Stimulated activated CD4-positive, alpha-beta T cell treated with anti-CD3 and anti-CD28 coated beads, TNF-alpha, amount 100 ng/mL, for 1 hour (primary cell): ENCODE measurements around the gene POLR2F.

Source experiments
- DNase-seq, 3 donors: peaks; one replicate each; pipeline ENCODE4 v3.0.0-alpha.2; 2020; ENCODE audit warnings: low read depth in 3 of 3, low spot score in 1 of 3

Gene POLR2F

DNA sequence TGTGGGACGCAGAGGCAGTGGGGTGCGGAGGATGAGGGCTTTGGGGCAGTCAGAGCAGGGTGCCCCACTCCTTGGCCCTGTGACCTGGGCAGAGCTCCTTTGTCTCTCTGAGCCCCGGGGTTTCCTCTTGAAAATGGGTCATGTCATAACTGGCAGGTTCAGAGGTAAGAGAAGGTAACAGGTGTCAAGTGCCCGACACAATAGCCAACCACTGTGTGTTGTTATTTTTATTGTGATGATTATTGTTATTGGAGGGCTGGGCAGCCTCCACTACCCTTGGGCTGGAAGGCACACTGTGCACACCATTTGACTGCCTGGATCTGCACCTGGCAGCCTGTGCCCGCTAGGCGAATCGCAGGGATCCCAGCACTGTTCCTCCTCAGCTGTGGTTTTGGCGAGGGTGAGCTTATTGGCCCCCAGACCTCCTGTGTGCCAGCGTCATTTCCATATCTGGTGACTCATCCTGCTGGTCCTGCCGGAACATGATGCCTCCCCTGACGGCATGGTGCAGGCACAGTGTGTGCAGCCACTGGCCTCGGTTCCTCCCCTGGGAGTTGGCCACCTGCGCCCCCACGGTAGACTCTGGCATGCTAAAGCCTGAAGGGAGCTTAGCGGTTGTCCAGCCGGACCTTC is 46.3 kb downstream of the POLR2F start:
- DNase-seq: no peak

DNA sequence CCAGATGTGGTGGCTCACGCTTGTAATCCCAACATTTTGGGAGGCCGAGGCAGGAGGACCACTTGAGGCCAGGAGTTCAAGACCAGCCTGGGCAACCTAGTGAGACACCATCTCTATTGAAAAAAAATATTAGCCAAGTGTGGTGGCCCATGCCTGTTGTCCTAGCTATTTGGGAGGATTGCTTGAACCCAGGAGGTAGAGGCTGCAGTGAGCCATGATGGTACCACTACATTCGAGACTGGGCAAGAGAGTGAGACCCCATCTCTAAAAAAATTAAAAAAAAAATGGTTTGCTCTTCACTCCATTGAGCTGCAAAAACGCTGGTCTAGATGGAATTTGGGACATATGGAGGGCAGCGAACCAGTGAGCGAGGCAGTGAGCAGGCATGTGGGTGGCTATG is 52.4 kb downstream of the POLR2F start:
- DNase-seq: no peak

DNA sequence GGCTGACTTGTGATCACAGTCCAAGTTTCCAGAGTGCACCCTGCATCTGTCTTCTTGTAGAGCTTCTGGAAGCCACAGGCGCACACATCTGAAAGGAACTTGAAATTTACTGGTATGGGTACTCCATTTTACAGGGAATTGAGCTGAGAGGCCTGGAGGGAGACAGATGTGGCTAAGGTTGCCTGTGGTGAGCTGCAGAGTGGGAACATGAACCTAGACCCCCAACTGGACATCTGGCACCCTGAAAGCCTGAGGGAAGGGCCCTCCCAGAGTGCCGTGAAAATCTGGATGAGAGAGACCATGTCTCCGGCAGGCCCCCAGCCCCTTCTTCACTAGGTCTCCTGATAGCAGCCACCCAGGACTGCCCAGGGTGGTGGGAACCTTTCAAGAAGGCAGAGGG is 53.4 kb downstream of the POLR2F start:
- DNase-seq: no peak

DNA sequence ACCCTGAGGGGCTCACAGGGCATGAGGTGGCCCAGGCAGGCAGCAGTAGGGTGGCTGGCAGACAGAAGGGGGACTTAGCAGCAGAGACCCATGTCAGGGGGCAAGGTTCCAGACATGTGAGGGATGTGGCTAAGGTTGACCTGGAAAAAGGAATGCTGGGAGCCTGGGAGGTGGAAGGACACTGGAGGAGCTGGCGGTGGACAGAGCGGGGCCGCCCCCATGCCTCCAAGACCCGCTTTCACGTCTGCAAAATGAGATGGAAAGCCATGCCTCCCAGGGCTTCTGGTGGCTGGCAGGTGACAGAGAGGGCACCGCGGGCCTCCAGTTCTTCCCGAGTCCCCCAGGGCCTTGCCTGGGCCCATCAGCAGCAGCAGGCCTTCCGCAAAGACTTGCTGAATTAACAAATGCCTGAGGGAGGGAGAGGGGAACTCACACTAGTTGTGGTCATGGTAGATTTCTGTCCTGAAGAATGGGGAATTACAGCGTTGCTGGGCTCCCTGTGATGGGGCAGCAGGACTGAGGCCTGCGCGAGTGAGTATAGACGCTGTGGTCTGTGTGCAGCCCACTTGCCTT is 53.9 kb downstream of the POLR2F start:
- DNase-seq: no peak

DNA sequence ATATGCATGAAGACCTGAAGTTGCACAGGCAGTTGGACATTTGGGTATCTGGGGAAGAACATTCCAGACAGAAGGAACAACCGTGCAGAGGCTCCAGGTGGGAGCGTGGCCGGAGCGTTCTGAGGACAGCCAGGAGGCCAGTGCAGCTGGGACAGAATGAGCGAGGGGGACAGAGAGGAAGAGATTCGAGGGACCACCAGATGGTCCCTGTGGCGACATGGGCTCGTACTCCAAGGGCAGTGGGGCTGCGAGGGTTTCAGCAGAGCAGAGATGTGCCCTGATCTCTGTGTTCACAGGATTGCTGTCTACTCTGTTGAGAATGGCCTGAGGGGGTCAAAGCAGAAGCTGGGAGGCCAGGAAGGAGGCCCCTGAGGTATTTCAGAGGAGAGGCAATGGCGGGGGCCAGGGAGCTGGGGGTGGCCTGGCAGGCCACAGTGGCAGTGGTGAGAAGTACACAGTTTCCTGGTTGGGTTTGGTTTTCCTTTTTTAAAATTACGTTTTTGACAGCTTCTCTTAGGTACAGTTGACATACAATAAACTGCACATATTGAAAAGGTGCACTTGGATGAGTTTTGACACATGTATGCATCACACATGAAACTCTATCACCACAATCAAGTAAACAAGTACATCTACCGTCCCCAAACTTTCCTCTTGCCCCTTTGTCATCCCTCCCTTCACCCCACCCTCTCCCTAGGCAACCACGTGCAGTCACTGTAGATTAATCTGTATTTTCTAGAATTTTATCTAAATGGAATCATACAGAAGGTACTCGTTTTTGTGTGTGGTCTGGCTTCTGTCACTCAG is 55.7 kb downstream of the POLR2F start:
- DNase-seq: no peak

DNA sequence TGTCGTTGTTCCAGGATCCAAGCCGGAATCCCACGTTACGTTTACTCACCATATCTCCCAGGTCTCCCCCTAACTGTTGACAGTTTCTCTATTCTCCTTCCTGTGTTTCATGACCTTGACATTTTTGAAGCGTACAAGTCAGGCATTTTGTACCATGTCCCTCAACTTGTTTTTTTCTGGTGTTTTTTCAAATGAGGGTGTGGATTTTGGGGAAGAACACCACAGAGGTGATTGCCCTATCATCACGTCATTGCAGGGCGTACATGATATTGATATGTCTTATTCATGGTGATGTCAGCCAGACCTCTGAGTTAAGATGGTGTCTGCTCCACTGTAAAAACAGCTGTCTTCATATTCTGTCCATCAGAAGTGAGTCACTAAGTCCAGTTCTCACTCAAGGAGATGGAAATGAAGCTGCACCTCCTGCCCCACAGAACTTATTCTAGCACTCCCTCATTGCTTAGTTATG is 59.1 kb downstream of the POLR2F start:
- no peak for DNase-seq

DNA sequence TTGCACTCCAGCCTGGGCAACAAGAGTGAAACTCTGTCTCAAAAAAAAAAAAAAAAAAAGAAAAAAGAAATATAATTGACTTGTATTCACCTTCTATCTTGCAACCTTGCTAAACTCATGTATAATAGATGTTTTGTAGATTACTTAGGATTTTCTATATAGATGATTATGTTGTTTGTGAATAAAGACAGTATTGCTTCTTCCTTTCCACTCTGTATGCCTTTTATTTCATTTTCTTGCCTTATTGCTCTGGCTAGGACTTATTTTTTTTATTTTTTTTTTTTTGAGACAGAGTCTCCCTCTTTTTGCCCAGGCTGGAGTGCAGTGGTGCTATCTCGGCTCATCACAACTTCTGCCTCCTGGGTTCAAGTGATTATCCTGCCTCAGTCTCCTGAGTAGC is 60.6 kb downstream of the POLR2F start:
- DNase-seq: no peak

DNA sequence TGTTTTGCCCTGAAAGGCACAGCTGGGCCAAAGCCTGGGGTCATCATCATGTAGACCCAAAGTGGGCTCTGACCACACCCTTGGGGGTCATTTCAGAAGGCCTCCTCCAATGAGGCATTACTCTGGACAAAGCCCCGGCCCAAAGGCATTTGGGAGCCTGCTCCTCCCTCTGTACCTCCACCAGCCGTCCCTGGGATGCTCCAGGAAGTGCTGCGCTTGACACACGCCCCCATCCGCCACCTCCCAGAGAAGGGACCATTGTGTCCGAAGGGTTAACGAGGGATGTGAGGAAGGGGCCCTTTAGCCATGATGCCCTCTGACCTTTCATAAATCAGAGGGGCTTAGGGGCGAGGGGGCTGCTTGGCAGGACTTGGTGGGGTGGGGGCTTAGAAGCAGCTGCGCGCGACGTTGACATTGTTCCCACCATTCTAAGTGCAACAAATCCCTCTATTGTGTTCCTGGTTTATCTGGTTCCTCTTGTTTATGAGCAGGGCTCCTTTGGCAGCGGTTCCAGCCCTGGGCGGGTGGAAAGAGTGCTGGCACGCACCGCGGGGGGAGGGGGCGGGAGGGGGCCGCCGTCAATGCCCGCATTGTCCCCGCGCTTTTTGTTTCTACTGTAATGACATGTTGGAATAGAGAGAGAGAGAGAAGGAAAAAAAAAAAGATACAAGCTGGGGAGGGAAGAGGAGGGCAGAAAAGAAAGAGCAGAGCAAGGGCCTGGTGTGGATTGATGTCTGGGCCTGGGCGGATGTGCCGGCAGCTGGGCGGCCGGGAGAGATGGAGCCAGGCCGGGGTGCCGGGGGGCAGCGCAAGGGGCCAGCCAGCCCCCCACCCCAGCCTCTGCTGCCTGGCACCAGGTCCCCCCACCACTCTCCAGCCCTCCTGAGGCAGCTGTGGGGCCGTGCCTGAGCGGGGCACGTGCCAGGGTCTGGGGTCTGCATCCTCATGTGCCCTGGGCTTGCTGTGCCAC is 63.0 kb downstream of the POLR2F start:
- no peak for DNase-seq

DNA sequence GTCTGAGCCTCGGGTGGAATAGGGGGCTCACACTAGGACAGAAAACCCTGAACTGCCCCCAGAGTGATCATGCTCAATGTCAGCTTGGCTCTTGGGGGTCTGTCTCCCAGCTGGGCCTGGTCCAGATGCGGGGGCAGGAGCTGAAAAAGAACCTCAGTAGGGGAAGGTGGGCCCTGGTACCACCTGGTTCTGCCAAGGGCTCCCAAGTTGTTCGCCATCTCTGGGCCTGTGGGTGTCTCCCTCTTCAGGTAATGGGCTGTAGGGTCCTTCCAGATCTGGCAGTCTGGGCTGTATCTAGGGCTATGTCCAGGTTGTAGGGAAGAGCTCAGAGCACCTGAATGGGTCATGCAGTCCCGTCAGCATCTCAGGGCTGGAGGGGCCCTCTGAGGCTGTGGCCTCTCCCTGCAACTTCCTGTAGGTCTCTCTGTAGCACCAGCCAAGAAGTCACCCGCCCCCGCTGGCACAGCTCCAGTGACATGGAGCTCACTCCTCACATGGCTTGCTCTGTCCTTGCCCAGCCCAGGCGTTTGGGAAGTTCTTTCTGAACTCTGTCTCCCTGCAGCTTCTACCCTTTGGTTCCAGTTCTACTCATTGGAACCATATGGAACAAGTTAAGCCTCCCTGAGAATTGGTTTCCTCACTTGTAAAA is 63.9 kb downstream of the POLR2F start:
- DNase-seq: no peak

DNA sequence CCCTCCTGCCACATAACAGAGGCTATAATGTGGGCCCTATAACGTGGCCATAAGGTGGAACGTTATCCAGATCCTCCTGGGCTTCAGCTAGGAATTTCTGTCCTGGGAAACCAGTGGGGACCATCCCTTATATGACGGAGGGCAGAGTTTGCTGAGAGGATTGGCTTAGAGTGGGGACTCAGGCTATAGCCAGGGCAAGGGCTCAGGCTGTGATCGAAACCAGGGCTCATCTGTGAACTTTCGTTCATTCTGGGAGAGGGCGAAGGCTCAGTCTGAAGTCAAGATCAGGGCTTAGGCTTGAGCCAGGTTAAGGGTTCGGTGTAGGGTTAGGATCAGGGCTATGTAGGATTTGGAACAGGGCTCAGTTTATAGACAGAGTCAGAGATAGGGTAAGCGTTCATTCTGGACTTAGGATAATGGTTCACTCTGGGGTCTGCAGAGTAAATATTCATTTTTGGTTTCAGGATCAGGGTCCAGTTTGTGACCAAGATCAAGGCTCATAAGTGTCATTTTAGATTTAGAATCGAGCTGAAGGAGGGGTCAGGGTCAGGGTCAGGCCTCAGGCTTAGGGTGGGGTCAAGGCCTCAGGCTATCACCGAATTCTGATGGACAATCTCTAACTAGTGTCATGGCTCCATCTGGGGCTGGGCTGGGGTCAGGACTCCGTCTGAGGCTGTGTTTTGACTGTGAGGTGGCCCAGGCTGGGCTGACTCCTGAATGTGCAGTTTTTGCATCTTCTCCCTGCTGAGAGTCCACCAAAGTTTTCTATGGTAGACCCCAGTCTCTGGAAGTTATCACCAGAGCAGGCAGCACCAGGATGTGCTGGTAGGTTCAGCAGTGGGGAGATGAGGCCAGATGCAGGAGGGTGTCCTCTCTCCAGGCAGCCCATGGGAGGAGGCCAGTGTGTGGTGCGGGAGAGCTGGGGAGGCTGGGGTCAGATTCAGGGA is 64.7 kb downstream of the POLR2F start:
- DNase-seq: no peak
